Right ventricle myocardium superior (tissue), 1 donor: ENCODE results near the gene C1QC. TPM values are rescaled to one million over a fixed set of nuclear protein-coding genes. Genes with fewer than 3 reads are reported as not detected.

Experiments used
- microRNA-seq: library from miRNA; unstranded; fragments of <30 nt; microRNA quantifications from one replicate; pipeline ENCODE4 v1.2.0, GENCODE V29; 2020
- total RNA-seq: library from RNA; stranded (reverse); fragmentation: NEBNext Ultra II Directional; extraction: Animal tissue kit (Norgen Biotek cat#: 25700); gene quantifications from one replicate; pipeline ENCODE4 v1.2.1, GENCODE V29; 2021
- donor health status: DM: no; HTN: yes; CAD: no; lungs with severe emphysema.

The C1QC gene
- total RNA-seq, 1 donor from 2014 or later = 110 TPM

Small RNA genes within 50 kb of the gene (microRNA-seq; reads per million reads assigned to microRNA genes)
- not detected for gene MIR6127

Other genes starting within 250 kb of the C1QC start
- gene ZBTB40, start 191.8 kb upstream of the C1QC start, total RNA-seq = 15.0 TPM
- gene EPHA8, start 80.1 kb upstream of the C1QC start, total RNA-seq = not detected
- gene C1QA, start 7.0 kb upstream of the C1QC start, total RNA-seq = 105 TPM
- 130 TPM for gene C1QB, start 9.6 kb downstream of the C1QC start, total RNA-seq
- gene EPHB2, start 67.2 kb downstream of the C1QC start, total RNA-seq = 2.7 TPM